ENCODE measurements around the gene GABRB3.

DNA sequence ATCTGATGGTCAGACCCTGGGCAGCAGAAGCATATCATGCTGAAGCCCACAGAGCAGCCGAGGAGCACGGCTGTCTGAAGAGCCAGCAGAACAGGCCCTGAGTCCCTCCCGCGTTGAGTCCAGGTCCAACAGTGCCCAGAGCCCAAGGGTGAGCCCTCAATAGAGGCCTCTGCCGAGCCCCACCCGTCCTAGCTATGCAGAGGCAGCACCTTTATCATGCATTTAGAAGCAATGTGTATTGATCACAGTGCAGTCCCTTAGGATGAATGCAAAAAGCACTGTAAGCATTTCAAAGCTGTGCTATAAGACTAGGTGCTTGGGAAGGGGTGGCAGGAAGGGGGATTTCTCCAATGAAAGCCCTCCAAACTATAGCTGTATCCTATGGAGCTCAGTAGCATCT, 208.5 kb downstream of the GABRB3 start:
- TF ChIP-seq, protein P1, sequence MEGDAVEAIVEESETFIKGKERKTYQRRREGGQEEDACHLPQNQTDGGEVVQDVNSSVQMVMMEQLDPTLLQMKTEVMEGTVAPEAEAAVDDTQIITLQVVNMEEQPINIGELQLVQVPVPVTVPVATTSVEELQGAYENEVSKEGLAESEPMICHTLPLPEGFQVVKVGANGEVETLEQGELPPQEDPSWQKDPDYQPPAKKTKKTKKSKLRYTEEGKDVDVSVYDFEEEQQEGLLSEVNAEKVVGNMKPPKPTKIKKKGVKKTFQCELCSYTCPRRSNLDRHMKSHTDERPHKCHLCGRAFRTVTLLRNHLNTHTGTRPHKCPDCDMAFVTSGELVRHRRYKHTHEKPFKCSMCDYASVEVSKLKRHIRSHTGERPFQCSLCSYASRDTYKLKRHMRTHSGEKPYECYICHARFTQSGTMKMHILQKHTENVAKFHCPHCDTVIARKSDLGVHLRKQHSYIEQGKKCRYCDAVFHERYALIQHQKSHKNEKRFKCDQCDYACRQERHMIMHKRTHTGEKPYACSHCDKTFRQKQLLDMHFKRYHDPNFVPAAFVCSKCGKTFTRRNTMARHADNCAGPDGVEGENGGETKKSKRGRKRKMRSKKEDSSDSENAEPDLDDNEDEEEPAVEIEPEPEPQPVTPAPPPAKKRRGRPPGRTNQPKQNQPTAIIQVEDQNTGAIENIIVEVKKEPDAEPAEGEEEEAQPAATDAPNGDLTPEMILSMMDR (IDR thresholded peaks at IDR 0.05), result no peak
- TF ChIP-seq POLR2A (IDR thresholded peaks at IDR 0.05), result no peak
